ENCODE results near the gene HAUS8. TPM values are rescaled to one million over a fixed set of nuclear protein-coding genes. Genes with fewer than 3 reads are reported as not detected.

HAUS8 gene
- total and polyA plus RNA-seq, 10 of the 15 experiments (the other 5 are each of a cell fraction or from before 2014, with no cell fraction given), result 22.7 to 43.9 (median 34.4) TPM

- no peak for TF ChIP-seq IRF5 (IDR thresholded peaks at IDR 0.05; ENCODE audit: borderline replicate concordance)
- no peak for TF ChIP-seq ZBED1 (IDR thresholded peaks at IDR 0.05; ENCODE audit: borderline replicate concordance)
- TF ChIP-seq KDM1A (IDR thresholded peaks at IDR 0.05; ENCODE audit: borderline replicate concordance), result no peak
- 0 out of 2 replicates have a peak, but pooled peaks have one; percentile 35 for TF ChIP-seq CREB1 (IDR thresholded peaks at IDR 0.05; ENCODE audit: low read depth)
- peak; percentile 56; the same call in 1 of the 2 replicates for TF ChIP-seq RUNX3 (IDR thresholded peaks at IDR 0.05; ENCODE audit: low read length)
- no peak for TF ChIP-seq ETV6 (conservative IDR thresholded peaks at IDR 0.05 in 1 of 2, IDR thresholded peaks at IDR 0.05 in 1 of 2; ENCODE audit: borderline replicate concordance in 1 of 2, low read depth in 1 of 2)
- TF ChIP-seq ZZZ3 (IDR thresholded peaks at IDR 0.05; ENCODE audit: control insufficient read depth, insufficient read length, low read depth), result no peak
- no peak for TF ChIP-seq MEF2B (IDR thresholded peaks at IDR 0.05; ENCODE audit: partially characterized antibody, poor library complexity, severe bottlenecking)
Measured at GRCh38 chr19:17121736-17122293, 46.6 kb upstream of the HAUS8 start (continued).

- DNase-seq (ENCODE audit: low read depth, low spot score), result no peak
- BruUV-seq (replicated peaks), result no TSS peak
- Histone ChIP-seq H3K79me2 (ENCODE audit: control insufficient read depth, insufficient read depth, low read length) (peaks cover 62% of the 10 kb centered on the region), H3K36me3 (ENCODE audit: control insufficient read depth in 2 of 2, insufficient read depth in 2 of 2, low read length in 1 of 2) (peaks cover 20 to 30% of the 10 kb centered on the region in 2 experiments), H3K4me3 (no peak overlapping the region), H2AFZ (ENCODE audit: control insufficient read depth, low read depth, low read length) (no peak overlapping the region), H3K9ac (ENCODE audit: control insufficient read depth, insufficient read depth, low read length) (no peak overlapping the region), H3K27ac (ENCODE audit: control insufficient read depth, insufficient read depth) (no peak overlapping the region), H3K4me1 (ENCODE audit: control insufficient read depth, insufficient read depth, low read length) (peaks cover 39% of the 10 kb centered on the region), H3K27me3 (replicated peaks in 1 of 2; ENCODE audit: control insufficient read depth in 2 of 2, insufficient read depth in 2 of 2, low read length in 1 of 2) (no peaks in the 10 kb centered on the region), H3K4me2 (ENCODE audit: control insufficient read depth, insufficient read depth) (no peak overlapping the region), H3K9me3 (replicated peaks; ENCODE audit: control insufficient read depth, insufficient read depth, low read length) (no peaks in the 10 kb centered on the region; the same call in 2 of the 3 replicates), H4K20me1 (ENCODE audit: control insufficient read depth, insufficient read depth) (no peaks in the 10 kb centered on the region)
- FAIRE-seq, result no peak
- SMC1A ChIA-PET (ENCODE audit: uncharacterized antibody, unreplicated experiment), result interaction anchor here (1.7 kb wide), 1 partner anchor 13 kb away, joined by 4 read pairs; no protein-coding TSS in a partner anchor
- ATAC-seq, result no peak
- in situ Hi-C loops (cut with MboI) (no loop called here), intact Hi-C loops (cut with micrococcal nuclease; ENCODE audit: unreplicated experiment) (no loop called here)
- TF ChIP-seq SMARCA5 (IDR thresholded peaks at IDR 0.05) (peak; percentile 92), NR2F1 (conservative IDR thresholded peaks at IDR 0.05) (no peak)
- POLR2A ChIA-PET, result interaction anchor here (1.1 kb wide), 1 partner anchor 52 kb away, joined by 4 read pairs; no protein-coding TSS in a partner anchor
- 100% methylated on average over 5 of the region's 5 CpGs for WGBS (ENCODE audit: insufficient coverage, insufficient replicate concordance, low lambda C conversion rate, missing lambda C conversion rate)
- RAD21 ChIA-PET (ENCODE audit: unreplicated experiment), result interaction anchor here (1.3 kb wide), 1 partner anchor 9 kb away, joined by 3 read pairs; no protein-coding TSS in a partner anchor
- CTCF ChIA-PET, result no interaction called here
Measured at GRCh38 chr19:17118957-17119356, 43.7 kb upstream of the HAUS8 start.
